ENCODE results near the gene UNC45A.

GRCh38 chr15:90934949-90935751 is at the start of gene UNC45A:
- TF ChIP-seq POLR2AphosphoS5 (IDR thresholded peaks at IDR 0.05) = peak; percentile 52 to 74 (median 60)
- TF ChIP-seq, protein P1, sequence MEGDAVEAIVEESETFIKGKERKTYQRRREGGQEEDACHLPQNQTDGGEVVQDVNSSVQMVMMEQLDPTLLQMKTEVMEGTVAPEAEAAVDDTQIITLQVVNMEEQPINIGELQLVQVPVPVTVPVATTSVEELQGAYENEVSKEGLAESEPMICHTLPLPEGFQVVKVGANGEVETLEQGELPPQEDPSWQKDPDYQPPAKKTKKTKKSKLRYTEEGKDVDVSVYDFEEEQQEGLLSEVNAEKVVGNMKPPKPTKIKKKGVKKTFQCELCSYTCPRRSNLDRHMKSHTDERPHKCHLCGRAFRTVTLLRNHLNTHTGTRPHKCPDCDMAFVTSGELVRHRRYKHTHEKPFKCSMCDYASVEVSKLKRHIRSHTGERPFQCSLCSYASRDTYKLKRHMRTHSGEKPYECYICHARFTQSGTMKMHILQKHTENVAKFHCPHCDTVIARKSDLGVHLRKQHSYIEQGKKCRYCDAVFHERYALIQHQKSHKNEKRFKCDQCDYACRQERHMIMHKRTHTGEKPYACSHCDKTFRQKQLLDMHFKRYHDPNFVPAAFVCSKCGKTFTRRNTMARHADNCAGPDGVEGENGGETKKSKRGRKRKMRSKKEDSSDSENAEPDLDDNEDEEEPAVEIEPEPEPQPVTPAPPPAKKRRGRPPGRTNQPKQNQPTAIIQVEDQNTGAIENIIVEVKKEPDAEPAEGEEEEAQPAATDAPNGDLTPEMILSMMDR (IDR thresholded peaks at IDR 0.05) = no peak
